GM21423 (cell line): Measurements from ENCODE around the gene EFS.

Experiments
- ATAC-seq: cut with Tn5 transposase; IDR thresholded peaks from one replicate; pipeline ENCODE4 v1.9.1; 2021; ENCODE audit warnings: mild to moderate bottlenecking, moderate library complexity; ENCODE audit not compliant: unreplicated experiment

Gene EFS

DNA sequence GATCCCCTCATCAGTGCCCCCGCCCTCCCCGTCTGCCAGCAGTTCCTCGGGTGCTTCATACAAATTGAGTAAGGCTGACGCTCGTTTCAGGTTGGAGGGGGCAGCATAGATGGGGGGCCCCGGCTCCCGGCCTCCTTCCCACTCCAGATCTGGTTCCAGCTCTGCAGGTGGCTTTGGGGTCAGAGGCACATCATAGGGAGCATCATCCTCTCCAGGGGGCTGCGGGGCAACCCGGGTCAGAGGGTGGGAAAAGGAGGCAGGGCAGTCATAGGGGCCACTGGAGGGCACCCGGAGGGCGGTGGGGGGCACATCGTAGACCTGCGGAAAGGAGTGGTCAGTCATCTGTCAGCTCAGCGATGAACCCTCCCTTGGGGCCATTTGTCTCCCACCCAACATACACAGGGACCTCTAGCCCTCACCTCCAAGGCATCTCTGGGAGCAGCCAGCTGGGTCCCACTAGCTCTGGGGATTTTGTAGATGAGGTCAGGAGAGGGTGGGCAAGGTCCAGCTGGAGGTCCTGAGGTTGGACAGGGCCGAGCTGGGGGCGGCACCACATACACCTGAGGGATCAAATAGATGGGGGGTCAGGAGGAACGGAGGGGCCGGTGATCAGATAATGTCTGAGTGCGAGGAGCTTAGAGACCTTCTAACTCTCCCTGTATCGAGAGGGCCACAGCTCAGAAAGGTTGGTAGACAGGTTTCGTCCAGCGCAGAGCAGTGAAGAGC, 5.1 kb downstream of the EFS start:
- no peak for ATAC-seq

DNA sequence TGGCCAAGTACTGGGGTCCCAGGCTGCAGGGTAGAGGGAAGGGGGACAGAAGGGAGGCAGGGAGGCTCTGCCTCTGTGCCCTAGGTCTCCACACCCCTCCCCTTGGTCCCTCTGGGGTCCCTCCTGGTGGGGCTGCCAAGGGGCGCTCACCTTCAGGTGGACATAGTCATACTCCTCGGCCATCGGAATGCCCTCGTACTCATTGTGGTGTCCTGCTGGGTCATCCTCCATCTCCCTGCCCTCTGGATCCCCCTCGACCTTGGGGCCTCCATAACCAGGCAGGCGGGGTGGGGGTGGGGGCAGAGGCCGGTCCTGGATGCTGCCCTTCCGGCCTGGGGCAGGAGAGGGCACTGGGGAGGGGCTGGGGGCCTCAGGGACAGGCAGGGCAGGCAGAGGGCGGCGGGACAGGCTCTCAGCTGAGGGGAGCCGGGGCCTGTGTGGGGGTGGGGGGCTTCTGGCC, 5.8 kb downstream of the EFS start:
- no peak for ATAC-seq

- ATAC-seq: no peak
Observed at GRCh38 chr14:23358553-23359166, 6.3 kb downstream of the EFS start.

- no peak for ATAC-seq
Observed at GRCh38 chr14:23358042-23358441, 6.9 kb downstream of the EFS start.

GRCh38 chr14:23357261-23357660, 7.7 kb downstream of the EFS start:
- ATAC-seq: no peak

GRCh38 chr14:23356662-23357061, 8.3 kb downstream of the EFS start:
- ATAC-seq: no peak

GRCh38 chr14:23355871-23356435, 9.0 kb downstream of the EFS start:
- ATAC-seq: no peak

GRCh38 chr14:23354990-23355389, 10.0 kb downstream of the EFS start:
- no peak for ATAC-seq

GRCh38 chr14:23353433-23353780, 11.6 kb downstream of the EFS start:
- ATAC-seq: no peak

DNA sequence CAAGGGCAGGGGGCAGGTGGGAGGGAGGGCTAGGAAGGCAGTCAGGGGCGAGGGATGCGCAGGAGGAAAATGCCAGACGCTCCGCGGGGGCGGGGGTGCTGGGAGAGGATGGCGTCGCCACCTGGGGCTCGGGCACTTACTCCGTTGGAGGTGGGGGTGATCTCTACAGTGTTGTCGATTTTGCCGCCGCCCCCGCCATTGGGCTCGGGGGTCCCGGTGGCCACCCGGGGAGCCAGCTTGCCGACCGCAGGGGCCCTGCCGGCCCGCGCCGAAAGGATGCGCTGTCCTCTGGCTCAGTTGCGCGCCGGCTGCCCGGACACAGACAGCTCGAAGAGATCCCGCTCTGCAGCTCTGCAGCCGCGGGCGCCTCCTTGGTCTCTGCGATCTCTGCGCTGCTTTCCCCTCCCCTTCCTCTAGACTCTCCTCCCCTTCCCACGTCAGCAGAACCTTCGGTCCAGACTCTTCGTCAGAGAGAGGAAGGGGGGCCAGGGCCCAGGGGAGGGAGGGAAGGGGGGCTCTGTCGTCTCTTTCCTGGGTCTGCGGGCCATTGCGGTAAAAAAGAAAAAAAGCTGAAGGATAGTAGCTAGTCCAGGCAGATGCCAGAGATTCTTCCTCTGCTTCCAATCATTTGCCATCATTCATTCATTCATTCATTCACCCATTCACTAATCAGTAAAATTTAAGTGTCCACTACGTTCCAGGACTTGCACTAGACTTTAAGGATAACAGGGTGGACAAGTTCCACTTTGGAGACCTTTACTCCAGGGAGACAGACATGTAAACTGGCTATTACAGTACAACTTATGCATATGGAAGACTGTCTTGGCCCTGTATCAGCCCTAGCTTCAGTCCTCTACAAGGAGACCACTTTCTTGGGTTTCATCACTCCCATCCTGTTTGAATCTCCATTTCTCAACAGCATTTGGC, 12.2 kb downstream of the EFS start, which contains the start of gene SLC22A17:
TSS of gene SLC22A17 (minus strand) at position 382 of the 927 bp plus-strand sequence.
- ATAC-seq: no peak

DNA sequence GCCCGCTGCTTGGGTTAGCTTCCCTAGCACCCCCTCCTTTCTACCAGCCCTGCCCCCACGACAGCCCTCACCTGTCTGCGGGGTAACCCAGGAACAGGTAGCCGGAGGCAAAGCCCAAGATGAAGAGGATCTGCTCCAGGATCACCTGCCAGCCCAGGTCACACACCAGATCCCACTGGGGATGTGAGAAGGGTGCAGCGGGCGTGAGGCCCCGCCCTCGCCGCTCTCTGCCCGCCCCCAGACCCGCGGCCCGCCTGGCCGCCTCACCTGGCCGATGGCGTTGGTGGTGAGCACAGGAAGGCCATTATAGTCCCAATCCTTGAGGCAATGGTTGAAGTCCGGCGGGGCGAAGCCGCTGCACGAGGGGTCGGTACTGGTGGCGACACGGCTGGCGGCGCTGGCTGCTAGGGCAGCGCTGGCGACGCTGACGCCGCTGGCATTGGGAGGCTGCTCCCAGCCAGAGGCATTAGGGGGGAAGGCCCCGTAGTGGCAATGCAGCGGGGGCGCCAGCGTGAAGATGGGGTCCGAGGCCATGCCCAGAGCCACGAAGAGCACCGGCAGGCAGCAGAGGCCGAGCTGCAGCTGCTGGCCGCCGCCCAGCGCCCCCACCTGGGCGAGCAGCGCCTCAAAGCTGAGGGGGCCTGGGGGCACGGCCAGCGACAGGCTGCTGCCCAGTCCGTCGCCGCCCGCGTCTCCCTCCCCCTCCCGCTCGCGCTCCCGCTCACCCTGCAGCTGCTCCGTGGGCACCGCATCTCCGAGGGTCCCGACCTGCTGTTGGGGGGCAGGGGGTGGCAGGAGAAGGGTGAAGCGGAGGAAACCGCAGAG, 13.1 kb downstream of the EFS start:
- no peak for ATAC-seq

- ATAC-seq: no peak
Observed at GRCh38 chr14:23349156-23349845, 15.7 kb downstream of the EFS start.

- ATAC-seq: no peak
Observed at GRCh38 chr14:23348297-23348655, 16.7 kb downstream of the EFS start.

GRCh38 chr14:23347406-23348296, 17.3 kb downstream of the EFS start:
- no peak for ATAC-seq

DNA sequence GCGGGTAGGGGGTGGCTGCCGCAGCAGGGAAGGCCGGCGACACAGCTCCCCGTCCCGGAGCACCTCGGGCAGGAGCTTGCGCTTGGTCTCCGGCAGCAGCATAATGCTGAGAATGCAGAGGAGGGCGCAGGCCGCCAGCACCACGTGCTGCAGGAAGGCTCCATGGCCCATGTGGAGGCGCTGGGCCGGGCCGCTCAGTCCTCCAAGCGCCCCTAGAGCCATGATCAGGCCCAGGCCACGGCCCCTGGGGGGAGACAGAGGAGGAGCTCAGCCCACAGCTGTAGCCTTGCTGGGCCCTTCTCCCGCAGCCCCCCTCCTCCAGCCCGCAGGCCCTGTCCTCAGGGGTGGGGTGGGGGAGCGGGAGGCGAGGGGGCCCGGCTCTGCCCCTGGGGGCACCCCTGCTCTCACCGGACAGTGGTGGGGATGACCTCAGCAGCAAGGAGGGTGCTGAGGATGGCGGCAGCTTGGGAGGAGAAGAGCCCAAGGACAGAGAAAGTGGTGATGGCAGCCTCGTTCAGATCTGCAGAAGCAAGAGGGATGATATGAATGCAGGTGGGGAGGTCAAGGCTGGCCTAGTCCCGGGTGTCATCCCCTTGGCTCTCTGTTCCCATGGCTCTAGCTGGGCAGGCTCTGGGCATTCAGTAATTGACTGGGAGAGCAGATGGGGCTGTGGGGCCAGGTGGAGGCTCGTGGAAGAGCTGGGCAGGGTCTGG, 18.1 kb downstream of the EFS start:
- ATAC-seq: no peak

DNA sequence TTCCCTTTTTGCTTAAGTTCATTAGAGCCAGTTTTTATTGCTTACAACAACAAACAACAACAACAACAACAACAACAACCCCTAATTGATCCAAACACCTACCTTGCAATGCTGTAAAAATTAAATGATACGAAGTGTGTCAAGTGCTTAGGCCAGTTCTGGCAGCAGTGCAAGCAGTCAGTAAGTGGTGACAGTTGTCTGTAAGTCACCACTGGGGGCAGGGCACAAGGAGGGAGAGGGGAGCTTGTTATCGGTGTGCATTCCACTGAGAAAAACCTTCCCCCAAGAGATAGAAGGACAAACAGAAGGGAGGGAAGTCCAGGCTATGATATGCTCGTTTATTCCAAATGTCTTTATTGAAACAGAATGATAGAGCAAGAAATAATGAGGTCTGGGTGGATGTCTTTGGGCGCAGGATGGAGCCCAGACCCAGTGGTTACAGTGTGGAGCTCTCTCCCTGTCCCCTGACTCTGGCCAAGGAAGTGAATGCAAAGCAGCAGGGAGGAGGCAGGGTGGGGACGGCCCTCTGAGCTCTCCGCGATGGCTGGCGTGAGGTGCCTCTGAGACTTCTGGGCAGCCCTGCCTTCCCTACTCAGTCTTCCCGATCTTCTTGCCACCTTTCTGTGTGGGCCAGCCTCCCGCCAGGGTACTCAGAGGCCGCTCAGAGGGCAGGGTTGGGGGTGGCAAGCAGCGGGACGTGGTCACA, 18.8 kb downstream of the EFS start:
- ATAC-seq: no peak

- no peak for ATAC-seq
Observed at GRCh38 chr14:23344481-23344880, 20.5 kb downstream of the EFS start.
